Measurements from ENCODE around the gene NFKBIL1. TPM values are rescaled to one million over a fixed set of nuclear protein-coding genes. Genes with fewer than 3 reads are reported as not detected.

The NFKBIL1 gene
- total and polyA plus RNA-seq, 9 of the 15 experiments (the other 6 are each of a cell fraction or from before 2014, with no cell fraction given) = 0.49 to 33.1 (median 7.6) TPM

- TF ChIP-seq CHD7 (IDR thresholded peaks at IDR 0.05; ENCODE audit: low read depth, low read length) (no peak), PPARD (CRISPR knock-in tag; IDR thresholded peaks at IDR 0.05) (no peak), ZBTB17 (CRISPR knock-in tag; IDR thresholded peaks at IDR 0.05) (no peak), NR4A1 (CRISPR knock-in tag; IDR thresholded peaks at IDR 0.05) (no peak), NR4A1 (tag; IDR thresholded peaks at IDR 0.05) (no peak), THAP7 (CRISPR knock-in tag; IDR thresholded peaks at IDR 0.05) (no peak), USF2 (CRISPR knock-in tag; IDR thresholded peaks at IDR 0.05) (no peak), ADNP (tag; IDR thresholded peaks at IDR 0.05) (no peak), ZNF668 (CRISPR knock-in tag; IDR thresholded peaks at IDR 0.05) (0 out of 2 replicates have a peak, but pooled peaks have one; percentile 31), ATF7 (IDR thresholded peaks at IDR 0.05) (no peak), ZNF766 (CRISPR knock-in tag; conservative IDR thresholded peaks at IDR 0.05) (0 out of 2 replicates have a peak, but pooled peaks have one; percentile 7), HCFC1 (IDR thresholded peaks at IDR 0.05; ENCODE audit: low read depth, low read length) (no peak), ZNF41 (CRISPR knock-in tag; conservative IDR thresholded peaks at IDR 0.05) (no peak), ZNF583 (CRISPR knock-in tag; IDR thresholded peaks at IDR 0.05) (no peak; the same call in 1 of the 2 replicates), ZNF232 (CRISPR knock-in tag; IDR thresholded peaks at IDR 0.05) (no peak), KAT8 (IDR thresholded peaks at IDR 0.05; ENCODE audit: low read depth) (no peak), HNRNPLL (IDR thresholded peaks at IDR 0.05; ENCODE audit: low read depth, low read length, poor library complexity, severe bottlenecking) (peak; percentile 42), TSC22D4 (tag; IDR thresholded peaks at IDR 0.05) (no peak)
These were observed 6.2 kb upstream of the NFKBIL1 start (continued) for GRCh38 chr6:31541059-31541657.
